Myocyte (in vitro differentiated cells): ENCODE data around the gene CREB1. TPM values are rescaled to one million over a fixed set of nuclear protein-coding genes. Genes with fewer than 3 reads are reported as not detected.
A peak's percentile ranks its signal among the peaks of the same experiment; 100 is the strongest.

Experiments
- DNase-seq: peaks from one replicate; pipeline ENCODE4 v3.0.0-alpha.2; 2012; ENCODE audit warnings: low read depth
- total RNA-seq: library from RNA; depleted of rRNA; stranded (reverse); fragments of >200 nt; gene quantifications from 2 replicates; pipeline ENCODE4 v1.2.3, GENCODE V29; 2014

The CREB1 gene
- total RNA-seq, 1 donor from 2014 or later: 43.5 TPM

DNA sequence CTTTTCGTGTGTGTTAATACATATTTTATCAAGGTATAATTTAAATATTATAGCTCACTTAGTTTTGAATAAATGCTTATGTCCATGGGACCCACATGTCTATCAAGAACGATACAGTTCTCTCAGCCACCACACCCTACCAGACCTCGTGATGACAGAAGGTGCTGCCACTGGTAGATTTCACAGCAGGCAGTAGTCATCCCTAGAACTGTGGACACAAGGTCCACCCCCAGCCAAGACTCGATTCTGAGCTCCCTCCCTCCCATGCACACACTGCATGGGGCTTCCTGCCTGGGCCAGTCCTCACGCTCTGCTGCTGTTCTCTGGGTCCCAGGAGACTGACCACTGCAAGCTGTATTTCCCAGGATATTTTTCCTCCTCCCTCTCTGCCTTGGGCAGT lies 26.5 kb upstream of the CREB1 start:
- peak; percentile 66 for DNase-seq

DNA sequence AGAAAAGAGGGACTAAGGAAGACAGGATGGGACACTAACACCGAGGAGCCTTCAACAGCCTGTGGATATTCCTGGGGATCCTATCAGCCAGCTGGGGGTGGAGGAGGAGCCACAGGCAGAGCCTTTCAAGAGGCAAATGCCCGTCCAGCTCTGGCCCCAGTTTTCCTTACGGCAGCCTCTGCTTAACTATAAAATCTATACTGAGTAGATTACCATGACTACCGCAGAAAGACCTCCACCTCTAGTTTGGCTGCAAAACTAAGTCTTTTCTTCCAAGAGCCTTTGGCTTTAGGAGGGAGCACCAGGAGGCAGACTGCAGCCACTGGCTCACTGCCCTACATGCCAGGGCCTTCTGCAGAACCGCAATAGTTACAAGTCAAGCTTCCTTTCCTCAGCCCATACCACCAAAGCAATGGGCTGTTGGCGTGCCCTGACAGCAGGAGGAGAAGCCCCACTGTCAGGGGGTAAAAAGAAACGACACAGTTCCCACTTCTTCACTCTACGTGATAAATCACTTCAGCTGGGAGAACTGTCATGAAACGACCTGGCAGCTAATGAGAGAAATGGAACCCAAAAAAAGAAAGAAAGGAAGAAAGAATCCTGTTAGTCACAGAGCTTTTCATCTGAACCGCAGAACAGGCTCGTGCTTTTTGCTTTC lies 25.1 kb upstream of the CREB1 start:
- DNase-seq: peak; percentile 82

DNA sequence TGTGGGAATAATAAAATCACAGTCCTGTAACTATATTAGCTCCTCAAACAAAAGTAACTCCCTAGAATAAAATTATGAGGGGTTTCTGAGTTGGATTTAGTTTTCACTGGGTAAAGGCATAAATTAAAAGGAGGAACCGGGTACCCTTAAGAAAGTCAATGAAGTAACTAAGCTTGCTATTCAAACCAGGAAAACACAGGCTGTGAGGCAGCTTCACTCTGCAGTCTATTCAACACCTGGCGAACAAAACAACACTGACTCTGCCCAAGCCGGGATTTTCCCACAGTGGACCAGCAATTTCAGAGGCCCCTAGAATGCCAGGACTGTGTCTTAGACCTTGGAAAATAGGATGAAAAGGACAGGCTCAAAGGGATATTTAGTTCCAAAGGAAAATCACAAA lies 24.6 kb upstream of the CREB1 start:
- peak; percentile 54 for DNase-seq

DNA sequence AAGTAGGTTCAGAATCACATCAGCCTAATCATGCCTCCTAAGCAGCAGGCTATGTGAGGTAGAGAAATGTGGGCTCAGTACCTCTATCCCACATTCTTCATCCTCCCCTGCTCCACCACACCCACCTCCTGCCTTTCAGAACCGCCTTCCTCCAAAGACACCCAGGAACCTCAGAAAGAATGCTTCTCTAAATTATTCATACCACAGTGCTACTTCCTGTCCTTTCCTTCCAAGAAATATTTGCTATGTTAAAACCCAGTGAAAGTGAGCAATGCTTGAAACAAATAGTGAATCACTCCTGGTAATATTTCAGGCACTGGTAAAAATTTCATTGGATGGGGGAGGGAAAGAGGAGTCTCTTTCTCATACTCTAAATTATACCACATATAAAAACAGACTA lies 24.0 kb upstream of the CREB1 start:
- peak; percentile 72 for DNase-seq

DNA sequence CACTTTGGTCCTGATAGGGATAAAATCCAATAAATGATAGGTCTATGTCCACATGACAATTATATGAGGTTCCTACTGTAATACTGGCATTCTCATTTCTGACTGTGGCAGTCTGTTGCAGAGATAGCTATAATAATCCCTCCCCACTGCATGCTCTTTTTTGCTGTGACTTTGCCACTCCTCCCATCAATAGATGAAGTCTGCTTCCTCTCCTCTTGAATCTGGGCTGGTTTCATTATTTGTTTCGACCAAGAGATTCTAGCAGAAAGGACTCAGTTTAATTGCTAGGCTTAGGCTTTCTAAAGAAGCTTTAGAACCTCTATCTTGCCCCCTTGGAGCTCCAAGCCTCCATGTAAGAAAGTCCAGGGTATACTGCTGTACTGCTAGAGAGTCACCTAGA lies 23.3 kb upstream of the CREB1 start:
- DNase-seq: no peak

DNA sequence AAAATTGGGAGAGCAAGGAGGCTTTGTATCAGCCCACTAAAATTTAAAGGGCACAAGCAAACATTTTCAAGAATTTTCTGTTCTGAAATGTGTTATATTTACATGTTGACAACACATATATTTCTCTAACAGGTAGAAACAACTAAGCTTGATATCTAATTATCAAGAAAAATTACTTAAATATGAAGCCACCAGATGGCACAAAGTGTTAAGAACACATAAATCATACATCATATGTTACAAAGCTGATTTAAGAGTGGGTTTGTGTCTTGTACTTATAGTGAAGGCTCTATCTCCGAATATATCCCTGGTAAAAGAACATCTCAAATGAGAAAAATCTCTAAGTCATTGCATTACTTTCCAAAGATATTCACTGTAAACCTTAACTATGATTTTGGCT lies 19.6 kb upstream of the CREB1 start:
- DNase-seq: no peak

DNA sequence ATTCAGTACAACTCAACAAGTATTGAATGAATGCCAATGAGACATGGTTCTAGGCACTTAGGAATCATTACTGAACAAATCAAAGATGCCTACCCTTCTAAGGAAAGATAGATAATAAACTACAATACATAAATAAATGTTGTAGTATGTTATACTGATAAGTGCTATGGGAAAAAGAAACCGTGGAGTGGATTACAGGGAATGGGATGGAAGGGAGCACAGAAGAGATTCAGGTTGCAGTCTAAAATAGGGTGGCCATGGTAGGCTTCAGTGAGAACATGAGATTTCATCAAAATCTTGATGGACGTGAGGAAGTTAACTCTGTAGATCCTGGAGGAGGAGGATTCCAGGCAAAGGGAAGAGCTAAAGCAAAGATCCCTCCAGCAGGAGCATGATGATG lies 17.9 kb upstream of the CREB1 start:
- peak; percentile 24 for DNase-seq

DNA sequence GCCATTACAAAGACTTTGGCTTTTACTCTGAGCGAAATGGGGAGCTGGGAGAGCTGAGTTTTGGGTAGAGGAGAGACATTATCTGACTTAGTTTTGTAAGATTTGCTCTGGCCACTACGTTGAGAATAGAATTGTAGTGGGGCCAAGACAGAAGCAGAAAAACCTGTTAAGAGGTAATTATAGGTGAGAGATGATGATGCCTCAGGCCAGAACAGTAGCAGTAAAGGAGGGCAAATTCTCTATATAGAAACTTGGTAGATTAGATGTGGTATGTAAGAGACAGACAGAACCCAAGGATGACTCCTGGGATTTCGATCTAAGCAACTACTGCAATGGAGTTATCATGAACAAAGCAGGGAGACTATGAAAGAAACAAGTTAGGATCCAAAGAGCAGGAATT lies 17.4 kb upstream of the CREB1 start:
- no peak for DNase-seq

DNA sequence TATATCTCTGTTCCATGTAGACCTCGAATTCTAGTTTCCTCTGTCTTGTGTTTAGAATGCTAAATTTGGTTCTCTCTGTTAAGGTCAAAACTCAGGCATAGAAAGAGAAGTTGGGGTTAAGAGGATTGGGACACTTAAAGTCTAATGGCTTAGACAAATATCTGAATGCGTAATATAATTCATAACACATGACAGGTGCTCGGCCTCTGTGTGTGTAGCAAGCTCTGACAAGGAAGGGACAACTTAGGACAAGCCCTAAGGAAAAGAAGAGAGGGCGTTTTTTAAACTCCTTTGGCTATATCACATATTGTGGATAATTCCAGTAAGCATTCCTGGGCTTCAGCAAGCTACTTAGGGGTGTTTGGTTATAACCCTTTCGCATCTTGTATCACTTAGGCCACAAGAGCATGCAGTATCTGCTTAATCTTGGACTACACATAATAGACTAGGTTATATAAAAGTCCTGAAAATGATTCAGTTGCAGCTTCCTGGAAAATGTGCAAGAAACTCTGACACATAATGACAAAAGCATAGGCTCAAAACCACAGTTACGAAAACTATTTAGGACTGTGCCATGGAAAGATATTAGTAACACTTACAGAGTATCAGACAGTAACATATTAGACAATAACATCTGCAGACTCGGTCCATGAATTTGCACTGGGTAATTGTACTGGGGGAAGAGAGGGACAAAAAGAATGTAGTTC lies 16.1 kb upstream of the CREB1 start:
- peak; percentile 82 for DNase-seq

DNA sequence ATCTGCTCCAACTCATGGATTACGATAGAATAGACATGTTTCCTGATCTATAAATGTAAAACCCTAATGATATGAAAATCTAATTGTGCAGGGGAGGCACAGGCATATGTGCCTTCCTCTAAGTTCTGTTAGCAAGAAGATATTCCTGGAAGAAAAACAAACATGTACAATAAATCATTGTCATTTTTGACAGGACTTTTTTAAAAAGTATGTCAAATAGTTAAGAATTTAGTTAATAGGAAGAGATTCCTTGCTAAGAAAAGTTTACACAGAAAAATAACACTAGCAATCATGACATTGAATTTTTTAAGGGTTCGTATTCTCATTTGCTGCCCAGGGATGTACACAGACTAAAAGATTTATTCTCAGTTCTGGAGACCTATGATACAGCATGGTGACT lies 15.3 kb upstream of the CREB1 start:
- DNase-seq: no peak

DNA sequence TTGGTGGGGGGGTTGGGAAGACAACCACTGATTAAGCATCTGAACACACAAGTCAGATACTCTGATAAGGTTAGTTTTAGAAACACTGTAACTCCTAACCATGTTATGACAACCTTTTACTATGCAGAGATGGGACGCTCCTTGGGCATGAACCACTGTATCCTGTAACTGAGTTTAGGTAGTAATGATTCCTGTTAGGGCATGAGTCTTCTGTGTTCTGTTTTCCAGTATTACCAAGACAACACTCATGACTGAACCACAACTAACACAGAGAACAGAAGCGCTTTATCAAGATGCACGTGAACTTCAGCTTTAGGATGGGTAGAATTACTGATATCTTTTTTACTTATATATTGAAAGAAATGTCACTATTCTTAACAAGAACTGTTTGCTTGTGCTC lies 14.1 kb upstream of the CREB1 start:
- DNase-seq: no peak

DNA sequence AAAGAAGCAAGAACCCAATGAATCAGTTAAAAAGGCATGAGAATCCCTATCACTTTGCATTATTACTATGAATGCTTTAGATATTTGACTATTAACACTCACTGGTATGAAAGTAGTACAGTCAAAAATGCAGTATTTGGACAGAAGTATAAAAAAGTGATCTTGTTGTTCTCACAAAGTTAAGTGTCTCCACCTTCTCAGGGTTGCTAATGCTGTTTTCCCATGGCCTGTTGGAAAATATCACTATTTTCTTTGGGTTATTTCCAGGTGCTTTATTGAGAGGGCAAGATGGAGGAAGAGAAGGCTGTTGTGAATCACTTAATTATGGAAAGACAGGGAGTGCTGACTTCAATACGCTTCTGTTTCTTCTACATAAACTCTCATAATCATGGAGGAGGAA lies 13.6 kb upstream of the CREB1 start:
- no peak for DNase-seq

DNA sequence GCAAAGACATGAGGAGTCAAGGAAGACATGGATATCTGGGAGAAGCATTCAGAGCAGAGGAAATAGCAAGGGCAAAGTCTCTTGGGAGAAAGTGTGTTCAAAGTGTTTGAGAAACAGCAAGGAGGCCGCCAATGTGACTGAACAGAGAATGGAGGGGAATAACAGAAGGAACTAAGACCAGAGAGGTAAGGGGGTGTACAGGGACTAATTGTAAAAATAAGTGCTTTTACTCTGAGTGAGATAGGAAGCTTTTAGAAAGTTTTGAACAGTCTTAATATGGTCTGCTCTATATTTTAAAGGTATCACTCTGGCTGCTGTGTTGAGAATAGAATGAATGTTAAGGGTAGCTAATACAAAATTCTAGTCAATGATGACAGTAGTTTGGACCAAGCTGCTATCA lies 6.8 kb upstream of the CREB1 start:
- no peak for DNase-seq

DNA sequence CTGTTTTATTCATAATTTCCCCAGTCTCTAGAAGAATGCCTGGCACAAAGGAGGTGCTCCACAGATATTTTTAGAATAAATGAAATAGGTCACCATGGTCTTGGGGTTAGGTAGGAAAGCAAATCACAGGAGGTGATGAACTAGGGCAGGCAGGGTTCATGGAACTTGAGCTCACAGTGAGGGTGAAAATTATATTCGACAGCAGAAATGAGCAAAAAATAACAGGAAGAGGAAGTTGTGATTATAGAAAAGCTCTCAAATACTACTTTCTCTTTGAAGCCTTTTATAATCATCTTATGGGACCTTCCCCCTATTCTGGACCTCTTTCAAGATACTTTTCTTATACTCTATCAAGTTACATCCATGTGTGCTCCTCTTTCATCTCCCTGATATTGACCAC lies 4.5 kb upstream of the CREB1 start:
- DNase-seq: no peak

DNA sequence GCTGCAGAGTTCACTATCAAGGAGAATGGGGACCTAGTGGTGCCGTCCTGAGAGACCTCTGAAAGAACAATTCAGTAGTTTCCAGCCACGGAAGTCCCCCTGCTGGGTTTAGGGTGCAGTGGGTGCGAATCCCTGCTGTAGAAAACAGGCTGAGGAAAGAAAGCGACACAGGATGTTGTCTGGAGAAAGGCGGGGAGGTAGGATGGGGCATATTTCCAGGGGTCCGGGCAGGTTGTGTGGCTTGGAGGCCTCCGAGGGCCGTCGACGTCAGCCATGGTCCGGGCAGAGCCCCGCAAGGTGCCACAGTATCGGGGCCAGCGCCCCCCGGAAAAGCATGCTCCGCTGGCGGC lies 807 bp upstream of the CREB1 start:
- DNase-seq: peak; percentile 43

DNA sequence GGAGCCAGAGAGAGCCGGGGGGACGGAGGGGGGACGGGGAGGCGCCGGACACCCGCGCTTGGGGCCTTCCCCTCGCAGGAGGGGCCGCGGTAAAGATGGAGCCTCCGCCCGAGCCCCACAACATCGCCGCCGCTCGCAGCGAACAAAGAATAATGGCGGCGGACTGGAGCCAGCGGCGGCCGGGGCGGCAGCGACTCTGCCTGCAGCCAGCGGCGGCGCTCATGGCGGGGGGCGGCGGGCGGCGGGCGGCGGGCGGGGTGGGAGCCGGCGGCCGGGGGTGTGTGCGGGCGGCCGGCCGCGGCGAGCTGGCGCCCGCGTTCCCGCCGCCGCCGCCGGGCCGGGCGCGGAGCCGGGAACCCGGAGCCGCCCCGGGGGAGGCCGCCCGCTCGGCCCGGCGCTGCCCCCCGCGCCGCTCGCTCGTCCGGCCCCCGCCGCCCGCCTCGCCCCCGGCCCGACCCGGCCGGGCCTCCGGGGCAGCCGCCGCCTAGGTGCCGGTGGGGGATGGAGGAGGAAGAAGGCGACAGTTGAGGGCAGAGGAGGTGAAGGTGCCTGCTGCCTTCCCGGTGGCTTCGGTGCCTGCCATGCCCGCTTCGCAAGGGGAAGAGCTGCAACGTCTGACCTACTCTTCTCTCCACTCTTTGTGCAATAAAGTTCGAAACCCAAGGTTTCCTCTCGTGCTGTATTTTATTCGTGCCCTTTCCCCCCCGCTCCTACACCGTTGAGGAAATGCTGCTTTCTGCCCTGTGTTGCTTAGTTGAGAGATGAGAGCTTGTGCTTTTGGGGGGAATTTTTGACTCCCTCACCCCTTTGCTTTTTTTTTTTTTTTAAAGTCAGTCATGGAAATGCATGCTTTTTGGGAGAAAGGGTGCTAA lies 634 bp downstream of the CREB1 start:
- DNase-seq: peak; percentile 54

DNA sequence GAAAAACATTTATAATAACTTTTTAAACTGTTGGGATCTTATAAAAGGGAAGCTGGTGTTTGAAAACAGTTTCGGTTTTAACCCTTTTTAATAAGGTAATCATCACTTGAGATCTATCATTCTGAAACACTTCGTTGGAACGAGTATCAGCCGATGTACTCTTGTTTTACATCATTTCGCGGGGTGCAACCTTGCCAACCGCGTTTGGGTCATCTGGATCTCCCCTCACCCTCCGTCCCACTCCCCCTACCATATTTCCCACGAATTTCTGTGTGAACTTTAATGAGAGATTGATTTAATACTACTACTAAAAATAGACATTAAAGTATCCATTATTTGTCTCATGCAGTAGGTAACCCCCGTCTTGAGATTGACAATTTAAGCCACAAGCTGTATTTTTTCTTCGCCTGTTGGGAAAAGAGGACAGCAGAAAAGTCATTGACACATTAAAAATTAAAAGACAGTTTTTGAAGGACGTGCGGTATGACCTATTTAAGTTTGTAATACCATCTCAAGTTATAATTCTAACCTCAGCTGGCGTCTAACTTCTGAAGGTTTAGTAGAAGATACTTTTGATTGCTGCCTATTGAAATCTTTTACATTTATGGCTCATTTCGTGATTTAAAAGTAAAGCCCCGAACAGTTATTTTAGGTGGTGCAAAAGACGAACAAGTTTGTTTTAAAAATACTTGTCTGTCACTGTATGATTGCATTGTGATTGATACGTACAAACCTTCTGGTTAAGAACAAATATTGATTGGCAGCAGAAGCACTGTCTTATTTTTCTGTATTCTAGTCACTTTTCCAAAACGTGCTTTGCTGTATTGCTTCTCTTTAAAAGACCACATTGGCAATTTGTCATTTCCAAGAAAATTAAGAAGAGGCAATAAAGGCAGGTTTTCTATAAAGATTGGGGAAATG lies 1.5 kb downstream of the CREB1 start:
- peak; percentile 18 for DNase-seq

DNA sequence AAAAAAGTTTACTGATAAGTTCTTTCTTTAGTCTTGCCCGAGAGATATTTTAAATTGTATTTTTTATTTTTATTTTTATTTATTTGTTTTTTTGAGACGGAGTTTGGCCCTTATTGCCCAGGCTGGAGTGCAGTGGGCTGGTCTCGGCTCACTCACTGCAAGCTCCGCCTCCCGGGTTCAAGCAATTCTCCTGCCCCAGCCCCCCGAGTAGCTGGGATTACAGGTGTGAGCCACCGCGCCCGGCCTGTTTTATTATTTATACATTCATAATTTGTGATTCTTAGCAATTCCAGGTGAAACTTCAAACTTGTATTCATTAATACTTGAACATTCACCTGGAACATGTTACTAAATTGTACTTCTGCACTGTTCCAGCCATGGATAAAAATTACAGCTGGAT lies 2.9 kb downstream of the CREB1 start:
- no peak for DNase-seq

DNA sequence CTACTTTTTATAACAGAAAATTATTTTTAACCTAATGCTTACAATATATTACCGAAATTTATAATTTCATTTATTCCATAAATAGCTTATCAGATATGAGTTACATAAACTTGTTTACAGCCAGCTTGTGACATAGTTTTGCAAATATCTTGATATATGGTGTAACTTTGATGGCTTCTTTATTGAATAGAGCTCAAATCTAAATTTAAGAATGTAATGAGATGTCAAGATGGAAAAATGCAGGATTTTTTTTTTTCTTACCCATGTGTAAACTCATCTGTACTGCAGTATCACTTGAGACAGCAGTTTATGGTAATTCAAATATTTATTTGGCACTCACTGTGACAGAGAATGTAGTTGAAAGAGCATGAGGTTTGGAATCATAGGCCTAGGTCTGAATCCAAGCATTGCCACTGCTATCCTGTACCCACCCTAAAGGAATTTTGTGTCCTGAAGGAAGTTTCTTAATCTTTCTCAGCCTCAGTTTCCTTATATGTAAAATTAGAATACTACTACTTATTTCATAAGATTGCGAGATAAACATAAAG lies 3.8 kb downstream of the CREB1 start:
- DNase-seq: no peak

DNA sequence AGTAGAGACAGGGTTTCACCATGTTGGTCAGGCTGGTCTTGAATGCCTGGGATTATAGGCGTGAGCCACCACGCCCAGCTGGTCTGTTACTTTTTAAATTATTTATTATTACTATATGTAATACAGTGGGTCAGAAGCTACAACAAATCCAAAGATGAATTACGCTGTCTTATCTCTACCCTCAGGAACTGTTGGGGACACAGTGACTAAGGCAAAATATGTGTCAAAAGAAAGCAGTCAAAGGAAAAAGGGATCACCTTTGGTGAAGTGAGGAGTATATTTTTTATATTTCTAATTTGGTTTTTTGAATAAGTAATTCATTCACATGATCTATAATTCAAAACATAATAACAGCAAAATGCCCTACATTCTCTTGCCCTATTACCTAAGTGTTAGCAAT lies 4.7 kb downstream of the CREB1 start:
- DNase-seq: no peak

DNA sequence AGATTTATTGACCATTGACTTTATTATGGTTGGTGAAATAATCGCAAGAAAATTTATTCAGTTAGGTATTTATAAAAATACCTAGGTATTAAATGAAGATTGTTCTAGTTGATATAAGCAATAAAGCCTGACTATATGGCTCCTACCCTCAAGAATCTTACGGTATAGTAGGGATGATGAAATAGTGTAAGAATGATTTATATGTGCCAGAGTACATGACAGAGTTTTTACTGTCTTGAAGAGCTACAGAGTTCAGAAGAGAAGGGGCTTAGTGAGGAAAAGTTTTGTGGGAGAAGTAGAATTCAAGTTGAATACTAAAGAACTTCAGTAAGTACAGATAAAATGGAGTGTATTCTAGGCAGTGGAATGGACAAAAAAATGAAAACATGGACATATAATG lies 9.7 kb downstream of the CREB1 start:
- DNase-seq: no peak
